H1 (cell line): Measurements from ENCODE around the gene COPS9.

ENCODE experiments used
- BRCA1 ChIP-seq: IDR thresholded peaks from 2 replicates; pipeline ENCODE4 v1.6.1; 2012; ENCODE audit warnings: low read depth, low read length, improper control_type of control experiment
- CEBPB ChIP-seq: IDR thresholded peaks from 2 replicates; pipeline ENCODE4 v1.6.1; 2012; ENCODE audit warnings: low read depth, low read length
- CHD2 ChIP-seq: IDR thresholded peaks from 2 replicates; pipeline ENCODE4 v1.6.1; 2012; ENCODE audit warnings: low read length, improper control_type of control experiment
- CTCF ChIP-seq, 3 experiments: IDR thresholded peaks; 1 replicate in 2 of 3; 2 replicates in 1 of 3; pipeline versions ENCODE4 v1.5.1 to v1.6.1; 2011; ENCODE audit warnings: low read length in 3 of 3, mild to moderate bottlenecking in 3 of 3, inconsistent platforms in 2 of 3, low read depth in 1 of 3, moderate library complexity in 1 of 3; ENCODE audit not compliant: insufficient read depth in 1 of 3; ENCODE audit errors: control extremely low read depth in 1 of 3
- EP300 ChIP-seq, 2 experiments: IDR thresholded peaks; 1 replicate in 1 of 2; 2 replicates in 1 of 2; pipeline ENCODE4 v1.6.1; 2011 to 2012; ENCODE audit warnings: low read depth in 2 of 2, low read length in 2 of 2, mild to moderate bottlenecking in 2 of 2, borderline replicate concordance in 1 of 2, inconsistent platforms in 1 of 2, moderate library complexity in 1 of 2
- GTF2F1 ChIP-seq: IDR thresholded peaks from 2 replicates; pipeline ENCODE4 v1.6.1; 2012; ENCODE audit warnings: low read depth, low read length, improper control_type of control experiment, borderline replicate concordance
- KDM4A ChIP-seq: IDR thresholded peaks from one replicate; pipeline ENCODE4 v1.7.1; 2012; ENCODE audit warnings: low read depth, mild to moderate bottlenecking, moderate library complexity, low read length, inconsistent platforms; ENCODE audit not compliant: severe bottlenecking
- KDM5A ChIP-seq: fragments of 200-600 bp; IDR thresholded peaks from 2 replicates; pipeline ENCODE4 v1.7.1; 2012; ENCODE audit warnings: mild to moderate bottlenecking, low read length, inconsistent platforms, mixed read lengths
- POU5F1 ChIP-seq: IDR thresholded peaks from 2 replicates; pipeline ENCODE4 v1.6.1; 2011; ENCODE audit warnings: low read depth, mild to moderate bottlenecking, low read length, moderate library complexity
- RAD21 ChIP-seq, 2 experiments: IDR thresholded peaks in 1 of 2; conservative IDR thresholded peaks in 1 of 2; 2 replicates each; pipeline ENCODE4 v1.6.1; 2011; ENCODE audit warnings: low read depth in 2 of 2, low read length in 2 of 2, improper control_type of control experiment in 1 of 2, inconsistent platforms in 1 of 2, mild to moderate bottlenecking in 1 of 2, moderate library complexity in 1 of 2
- SUZ12 ChIP-seq: fragments of 200-600 bp; sonication (generic); IDR thresholded peaks from 2 replicates; pipeline ENCODE4 v1.6.1; 2012; ENCODE audit warnings: mild to moderate bottlenecking, inconsistent platforms, low read length, moderate library complexity, mixed read lengths
- USF2 ChIP-seq: IDR thresholded peaks from 2 replicates; pipeline ENCODE4 v1.6.1; 2011; ENCODE audit warnings: low read length, improper control_type of control experiment

GRCh38 chr2:240105982-240106381, 30.1 kb downstream of the COPS9 start:
- TF ChIP-seq CTCF (IDR thresholded peaks at IDR 0.05; ENCODE audit: control extremely low read depth in 1 of 3, insufficient read depth in 1 of 3, low read depth in 1 of 3, low read length in 3 of 3): no peak
- no peak for TF ChIP-seq GTF2F1
- TF ChIP-seq KDM4A: no peak
- TF ChIP-seq EP300 (IDR thresholded peaks at IDR 0.05; ENCODE audit: borderline replicate concordance in 1 of 2, low read depth in 2 of 2, low read length in 2 of 2): no peak
- TF ChIP-seq CEBPB: no peak
- TF ChIP-seq BRCA1: no peak
- TF ChIP-seq USF2: no peak
- no peak for TF ChIP-seq CHD2
- TF ChIP-seq POU5F1: no peak
- no peak for TF ChIP-seq SUZ12
- TF ChIP-seq KDM5A: no peak
- no peak for TF ChIP-seq RAD21 (IDR thresholded peaks at IDR 0.05 in 1 of 2, conservative IDR thresholded peaks at IDR 0.05 in 1 of 2; ENCODE audit: low read depth in 2 of 2, low read length in 2 of 2)
